ENCODE results near the gene LRR1. TPM values are rescaled to one million over a fixed set of nuclear protein-coding genes. Genes with fewer than 3 reads are reported as not detected.
"Not testable (repeated sequence)": the region's sequence is repeated elsewhere in the genome, so short reads cannot be mapped to it uniquely, and the experiment has no call there.

Gene LRR1
- total RNA-seq, 1 donor from 2014 or later = 16.4 TPM

DNA sequence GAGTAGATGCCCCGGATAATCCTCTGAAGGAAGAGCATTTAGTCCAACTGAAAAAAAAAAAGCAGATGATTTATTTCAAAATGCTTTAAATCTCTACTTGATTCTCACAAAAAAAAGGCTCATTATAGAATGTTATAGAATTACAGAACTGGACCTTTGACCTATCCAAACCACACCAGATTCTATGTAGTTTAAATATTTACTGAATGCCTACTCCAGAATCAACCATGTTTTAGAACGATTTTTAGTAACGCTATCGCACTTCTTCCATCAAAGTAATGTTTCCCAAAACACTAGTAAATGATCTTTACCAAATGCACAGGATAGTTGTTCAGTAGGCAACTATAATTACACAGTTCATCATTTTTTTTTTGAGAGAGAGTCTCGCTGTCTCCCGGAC lies 15.1 kb upstream of the LRR1 start:
- Mint-ChIP-seq H3K4me3 (ENCODE audit: low read depth) (peak overlapping the region; percentile 94), H3K27ac (peak overlapping the region; percentile 100), H3K27me3 (no peaks in the 10 kb centered on the region), H3K4me1 (ENCODE audit: low read depth) (peaks cover 20% of the 10 kb centered on the region), H3K9me3 (ENCODE audit: low read depth) (no peaks in the 10 kb centered on the region), H3K36me3 (ENCODE audit: insufficient read depth) (peaks cover 25% of the 10 kb centered on the region)
- DNase-seq (ENCODE audit: low spot score, unreplicated experiment) = no peak
- TF ChIP-seq, protein P1, sequence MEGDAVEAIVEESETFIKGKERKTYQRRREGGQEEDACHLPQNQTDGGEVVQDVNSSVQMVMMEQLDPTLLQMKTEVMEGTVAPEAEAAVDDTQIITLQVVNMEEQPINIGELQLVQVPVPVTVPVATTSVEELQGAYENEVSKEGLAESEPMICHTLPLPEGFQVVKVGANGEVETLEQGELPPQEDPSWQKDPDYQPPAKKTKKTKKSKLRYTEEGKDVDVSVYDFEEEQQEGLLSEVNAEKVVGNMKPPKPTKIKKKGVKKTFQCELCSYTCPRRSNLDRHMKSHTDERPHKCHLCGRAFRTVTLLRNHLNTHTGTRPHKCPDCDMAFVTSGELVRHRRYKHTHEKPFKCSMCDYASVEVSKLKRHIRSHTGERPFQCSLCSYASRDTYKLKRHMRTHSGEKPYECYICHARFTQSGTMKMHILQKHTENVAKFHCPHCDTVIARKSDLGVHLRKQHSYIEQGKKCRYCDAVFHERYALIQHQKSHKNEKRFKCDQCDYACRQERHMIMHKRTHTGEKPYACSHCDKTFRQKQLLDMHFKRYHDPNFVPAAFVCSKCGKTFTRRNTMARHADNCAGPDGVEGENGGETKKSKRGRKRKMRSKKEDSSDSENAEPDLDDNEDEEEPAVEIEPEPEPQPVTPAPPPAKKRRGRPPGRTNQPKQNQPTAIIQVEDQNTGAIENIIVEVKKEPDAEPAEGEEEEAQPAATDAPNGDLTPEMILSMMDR (IDR thresholded peaks at IDR 0.05; ENCODE audit: unreplicated experiment) = no peak

DNA sequence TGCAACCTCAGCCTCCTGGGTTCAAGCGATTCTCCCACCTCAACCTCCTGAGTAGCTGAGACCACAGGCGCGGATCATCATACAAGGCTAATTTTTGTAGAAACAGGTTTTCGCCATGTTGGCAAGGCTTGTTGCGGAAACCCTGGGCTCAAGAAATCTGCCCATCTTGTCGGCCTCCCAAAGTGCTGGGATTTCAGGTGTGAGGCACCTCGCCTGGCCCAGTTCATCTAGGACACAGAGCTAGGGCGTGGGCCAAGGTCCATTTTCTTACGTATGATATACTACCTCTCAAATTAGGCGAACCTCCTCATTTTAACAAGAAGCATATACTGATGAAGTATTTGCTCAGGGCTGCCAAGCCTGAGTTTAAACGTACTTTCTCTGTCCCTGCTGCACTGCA lies 14.7 kb upstream of the LRR1 start:
- no peak for DNase-seq (ENCODE audit: low spot score, unreplicated experiment)
- TF ChIP-seq, protein P1 (IDR thresholded peaks at IDR 0.05; ENCODE audit: unreplicated experiment) = no peak
- Mint-ChIP-seq H3K27me3 (no peaks in the 10 kb centered on the region), H3K27ac (peak overlapping the region; percentile 100), H3K9me3 (ENCODE audit: low read depth) (no peaks in the 10 kb centered on the region), H3K4me3 (ENCODE audit: low read depth) (peak overlapping the region; percentile 94), H3K4me1 (ENCODE audit: low read depth) (peaks cover 20% of the 10 kb centered on the region), H3K36me3 (ENCODE audit: insufficient read depth) (peaks cover 25% of the 10 kb centered on the region)

DNA sequence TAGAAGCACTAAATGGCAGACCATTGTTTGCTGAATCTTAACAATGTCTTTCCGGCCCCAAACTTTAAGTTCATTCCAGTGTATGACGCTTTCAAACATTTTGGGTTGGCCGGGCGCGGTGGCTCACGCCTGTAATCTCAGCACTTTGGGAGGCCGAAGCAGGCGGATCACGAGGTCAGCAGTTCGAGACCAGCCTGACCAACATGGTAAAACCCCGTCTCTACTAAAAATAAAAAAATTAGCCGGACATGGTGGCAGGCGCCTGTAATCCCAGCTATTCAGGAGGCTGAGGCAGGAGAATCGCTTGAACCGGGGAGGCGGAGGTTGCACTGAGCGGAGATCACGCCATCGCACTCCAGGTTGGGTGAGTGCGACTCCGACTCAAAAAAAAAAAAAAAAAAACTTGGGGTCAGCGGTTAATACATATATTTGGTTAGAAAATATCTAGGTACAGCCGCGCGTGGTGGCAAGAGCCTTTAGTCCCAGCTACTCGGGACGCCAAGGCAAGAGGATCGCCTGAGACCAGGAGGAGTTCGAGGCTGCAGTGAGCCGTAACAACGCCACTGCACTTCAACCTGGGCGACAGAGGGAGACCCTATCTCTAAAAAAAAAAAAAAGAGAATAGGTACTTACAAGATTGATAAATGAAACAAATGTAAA lies 13.6 kb upstream of the LRR1 start:
- H3K27me3 Mint-ChIP-seq; DNase-seq (ENCODE audit: low spot score, unreplicated experiment); H3K9me3 Mint-ChIP-seq (ENCODE audit: low read depth): not testable (repeated sequence)
- Mint-ChIP-seq H3K4me1 (ENCODE audit: low read depth) (peaks cover 20% of the 10 kb centered on the region), H3K27ac (peak overlapping the region; percentile 100), H3K4me3 (ENCODE audit: low read depth) (peak overlapping the region; percentile 94), H3K36me3 (ENCODE audit: insufficient read depth) (peaks cover 25% of the 10 kb centered on the region)

DNA sequence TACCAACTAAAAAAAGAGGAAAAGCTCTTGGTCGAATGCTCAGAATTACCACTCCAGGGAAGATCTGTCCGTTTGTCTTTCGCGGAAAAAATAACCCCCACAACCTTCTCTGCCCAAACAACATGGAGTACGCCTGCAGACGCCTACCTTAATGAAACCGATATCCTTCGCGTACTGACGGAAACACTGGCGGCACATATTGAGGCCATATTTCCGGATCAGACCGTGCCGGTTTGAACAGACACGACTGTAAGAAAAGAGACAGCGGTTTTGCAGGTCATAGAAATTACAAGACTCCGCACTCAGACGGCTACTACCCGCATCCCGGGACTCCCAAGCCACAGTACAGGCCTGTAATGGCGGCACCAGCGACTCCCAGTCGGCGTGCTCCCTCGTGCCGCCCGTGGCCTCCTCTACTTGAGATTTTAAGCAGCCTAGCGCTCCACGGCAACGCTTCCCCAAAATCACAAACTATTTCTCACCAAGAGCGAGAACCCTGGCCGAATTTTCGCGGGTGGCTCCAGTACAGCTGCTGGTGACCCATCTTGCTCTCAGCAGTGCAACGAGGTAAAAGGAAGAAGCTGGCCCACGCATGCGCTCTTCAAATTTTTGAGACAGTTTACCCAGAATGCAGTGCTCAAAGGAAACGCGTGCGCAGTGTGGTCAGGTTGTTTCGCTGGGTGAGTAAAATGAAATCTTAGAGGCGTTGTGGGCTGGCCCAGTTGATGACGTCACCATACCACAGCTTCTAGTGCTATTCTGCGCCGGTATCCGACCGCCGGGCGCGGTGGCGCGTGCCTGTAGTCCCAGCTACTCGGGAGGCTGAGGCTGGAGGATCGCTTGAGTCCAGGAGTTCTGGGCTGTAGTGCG lies 12.7 kb upstream of the LRR1 start, which contains the start of gene RPS29:
TSS of gene RPS29 (minus strand) at position 578 of the 870 bp plus-strand sequence. CDS start at position 544, 34 bp downstream.
- Mint-ChIP-seq H3K27me3 (no peaks in the 10 kb centered on the region), H3K27ac (peak within 1 kb of the TSS; percentile 100), H3K4me3 (ENCODE audit: low read depth) (peak within 1 kb of the TSS; percentile 94), H3K4me1 (ENCODE audit: low read depth) (peaks cover 20% of the 10 kb centered on the region), H3K36me3 (ENCODE audit: insufficient read depth) (peaks cover 25% of the 10 kb centered on the region), H3K9me3 (ENCODE audit: low read depth) (no peaks in the 10 kb centered on the region)
- DNase-seq (ENCODE audit: low spot score, unreplicated experiment) = peak; percentile 98
- TF ChIP-seq, protein P1 (IDR thresholded peaks at IDR 0.05; ENCODE audit: unreplicated experiment) = no peak

DNA sequence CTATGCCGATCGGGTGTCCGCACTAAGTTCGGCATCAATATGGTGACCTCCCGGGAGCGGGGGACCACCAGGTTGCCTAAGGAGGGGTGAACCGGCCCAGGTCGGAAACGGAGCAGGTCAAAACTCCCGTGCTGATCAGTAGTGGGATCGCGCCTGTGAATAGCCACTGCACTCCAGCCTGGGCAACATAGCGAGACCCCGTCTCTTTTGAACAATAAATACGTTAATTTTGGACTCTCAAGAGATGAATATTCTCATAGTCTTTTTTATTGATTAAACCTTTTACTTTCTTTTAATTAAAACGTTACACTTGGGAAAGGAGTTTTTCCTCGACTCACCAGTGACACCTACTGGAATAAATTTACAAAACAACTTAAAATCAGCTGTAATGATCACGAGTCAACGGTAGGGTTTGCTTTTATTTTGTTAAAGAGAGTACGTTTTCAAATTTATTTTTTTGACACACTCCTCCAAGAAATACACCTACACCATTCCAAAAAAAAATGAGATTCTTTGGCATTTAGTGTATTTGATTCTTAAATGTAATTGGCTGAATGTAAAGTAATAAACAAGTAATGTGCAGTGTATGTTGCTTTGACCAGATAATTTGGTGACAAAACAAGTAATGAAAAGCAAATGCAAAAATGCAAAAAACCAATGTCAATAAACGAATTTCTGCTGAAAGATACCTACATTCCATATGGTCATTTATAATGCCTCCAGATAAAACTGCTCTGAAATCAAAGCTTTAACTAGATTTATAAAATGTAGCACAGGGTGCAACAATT lies 11.9 kb upstream of the LRR1 start:
- no peaks in the 10 kb centered on the region for H3K9me3 Mint-ChIP-seq (ENCODE audit: low read depth)
- DNase-seq (ENCODE audit: low spot score, unreplicated experiment) = no peak
- peak overlapping the region; percentile 100 for H3K27ac Mint-ChIP-seq
- H3K27me3 Mint-ChIP-seq = no peaks in the 10 kb centered on the region
- TF ChIP-seq, protein P1 (IDR thresholded peaks at IDR 0.05; ENCODE audit: unreplicated experiment) = peak; percentile 93
- H3K36me3 Mint-ChIP-seq (ENCODE audit: insufficient read depth) = peaks cover 20% of the 10 kb centered on the region
- H3K4me1 Mint-ChIP-seq (ENCODE audit: low read depth) = peaks cover 17% of the 10 kb centered on the region
- peak overlapping the region; percentile 94 for H3K4me3 Mint-ChIP-seq (ENCODE audit: low read depth)

All from progenitor cell of endocrine pancreas (in vitro differentiated cells).